Activated CD4-positive, CD25-positive, alpha-beta regulatory T cell treated with anti-CD3 and anti-CD28 coated beads, Interleukin-2, amount 50 U/mL, for 16 hours (primary cell): Measurements from ENCODE around the gene CSTPP1.
"Not testable (repeated sequence)": the region's sequence is repeated elsewhere in the genome, so short reads cannot be mapped to it uniquely, and the experiment has no call there.

ENCODE experiments used
- DNase-seq: peaks from one replicate; pipeline ENCODE4 v3.0.0-alpha.2; 2020; ENCODE audit warnings: low read depth, low spot score

Gene CSTPP1

DNA sequence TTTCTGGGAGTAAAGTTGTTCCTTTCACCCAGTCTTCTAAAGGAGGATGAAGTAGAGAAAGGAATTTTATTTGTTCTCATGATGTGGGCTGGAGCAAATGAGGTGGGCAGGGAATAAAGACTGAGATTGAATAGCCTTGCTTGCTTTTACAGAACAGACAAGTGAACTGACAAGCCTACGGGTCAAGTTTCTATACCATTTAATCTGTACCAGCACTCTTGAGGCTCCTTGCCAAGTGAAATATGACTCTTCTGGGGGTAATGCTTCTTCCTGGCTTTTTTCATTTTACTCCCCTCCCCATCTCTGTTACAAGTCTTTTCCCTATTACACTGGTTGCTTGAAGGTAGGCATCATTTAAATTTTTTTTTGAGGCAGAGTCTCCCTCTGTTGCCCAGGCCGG is 54.8 kb downstream of the CSTPP1 start:
- DNase-seq, result no peak

GRCh38 chr11:46992386-46992785 is 55.8 kb downstream of the CSTPP1 start:
- not testable (repeated sequence) for DNase-seq

DNA sequence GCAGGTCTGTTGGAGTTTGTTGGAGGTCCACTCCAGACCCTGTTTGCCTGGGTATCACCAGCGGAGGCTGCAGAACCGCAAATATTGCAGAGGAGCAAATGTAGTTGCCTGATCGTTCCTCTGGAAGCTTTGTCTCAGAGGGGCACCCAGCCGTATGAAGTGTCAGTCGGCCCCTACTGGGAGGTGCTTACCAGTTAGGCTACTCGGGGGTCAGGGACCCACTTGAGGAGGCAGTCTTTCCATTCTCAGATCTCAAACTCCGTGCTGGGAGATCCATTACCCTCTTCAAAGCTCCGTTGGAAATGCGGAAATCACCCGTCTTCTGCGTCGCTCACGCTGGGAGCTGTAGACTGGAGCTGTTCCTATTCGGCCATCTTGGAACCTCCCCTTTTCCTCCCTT is 61.2 kb downstream of the CSTPP1 start:
- DNase-seq, result not testable (repeated sequence)

DNA sequence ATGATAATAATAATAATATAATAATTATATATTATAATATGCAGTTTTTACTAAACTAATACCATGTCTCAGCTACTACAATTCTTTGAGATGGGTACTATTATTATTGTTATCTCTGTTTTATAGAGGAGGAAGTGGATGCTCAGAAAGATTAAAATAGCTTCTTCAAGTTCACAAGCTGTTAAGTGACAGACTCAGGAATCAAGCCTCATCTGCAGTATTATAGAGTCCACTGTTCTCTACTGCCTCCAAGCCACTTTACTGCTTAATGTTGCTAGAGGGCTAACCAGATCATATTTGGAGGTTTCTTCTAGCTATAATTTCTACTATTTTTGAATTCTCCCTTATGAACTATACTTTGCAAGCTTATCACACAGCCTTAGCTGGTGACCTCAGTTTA is 62.7 kb downstream of the CSTPP1 start:
- no peak for DNase-seq

DNA sequence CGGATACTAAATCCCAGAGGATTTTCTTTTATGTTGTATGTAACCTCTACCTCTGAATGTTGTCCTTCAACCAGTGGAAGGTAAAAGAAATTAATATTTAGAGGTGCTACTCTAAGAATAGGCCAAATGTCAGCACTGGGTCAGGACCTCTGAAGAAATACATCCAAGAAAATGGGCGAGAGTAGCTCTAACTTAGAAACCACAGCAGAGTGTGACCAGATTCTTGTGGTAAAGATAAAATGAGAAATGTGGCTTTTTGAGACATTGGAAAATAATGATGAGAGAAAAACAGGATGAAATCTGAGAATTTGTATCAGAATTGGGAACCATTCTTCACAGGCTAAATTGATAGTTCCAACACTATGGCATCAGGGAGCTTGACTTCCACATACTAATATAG is 63.5 kb downstream of the CSTPP1 start:
- DNase-seq, result no peak

DNA sequence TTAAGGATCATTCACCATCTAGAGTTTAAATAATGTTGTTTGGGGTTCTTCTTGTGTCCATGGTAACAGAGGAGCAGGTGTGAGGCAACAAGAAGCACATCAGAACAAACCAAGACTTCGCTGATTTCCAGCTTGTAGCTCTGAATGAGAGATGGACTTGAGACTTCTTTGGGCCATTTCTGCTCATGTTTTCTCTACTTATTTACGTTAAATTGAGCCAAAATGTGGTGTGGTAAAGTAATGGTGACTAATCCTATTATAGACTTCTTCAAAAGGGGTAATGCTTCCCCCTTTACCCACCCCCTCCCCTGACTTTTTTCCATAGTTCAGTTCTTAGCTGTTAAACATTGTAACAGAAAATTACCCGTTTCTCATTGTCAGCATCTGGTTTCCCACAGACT is 65.2 kb downstream of the CSTPP1 start:
- DNase-seq, result no peak

DNA sequence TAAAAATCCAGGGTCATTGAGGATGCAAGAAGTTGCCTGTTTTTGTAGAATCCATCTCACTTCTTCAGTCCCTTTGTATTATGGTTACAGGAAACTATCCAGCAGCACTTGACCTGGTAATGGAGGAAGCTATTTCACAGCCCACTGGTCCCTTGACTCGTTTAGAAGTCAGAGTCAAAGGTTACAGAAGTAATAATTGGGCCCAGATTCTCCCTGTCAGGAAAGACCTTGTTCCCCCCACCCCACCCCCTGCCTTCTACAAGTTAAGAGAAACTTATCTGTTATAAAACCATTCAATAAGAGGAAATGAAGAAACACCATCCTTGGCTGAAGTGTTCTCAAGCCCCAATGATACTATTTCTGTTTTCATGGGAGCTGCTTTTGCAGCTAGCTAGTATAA is 65.8 kb downstream of the CSTPP1 start:
- DNase-seq, result no peak

DNA sequence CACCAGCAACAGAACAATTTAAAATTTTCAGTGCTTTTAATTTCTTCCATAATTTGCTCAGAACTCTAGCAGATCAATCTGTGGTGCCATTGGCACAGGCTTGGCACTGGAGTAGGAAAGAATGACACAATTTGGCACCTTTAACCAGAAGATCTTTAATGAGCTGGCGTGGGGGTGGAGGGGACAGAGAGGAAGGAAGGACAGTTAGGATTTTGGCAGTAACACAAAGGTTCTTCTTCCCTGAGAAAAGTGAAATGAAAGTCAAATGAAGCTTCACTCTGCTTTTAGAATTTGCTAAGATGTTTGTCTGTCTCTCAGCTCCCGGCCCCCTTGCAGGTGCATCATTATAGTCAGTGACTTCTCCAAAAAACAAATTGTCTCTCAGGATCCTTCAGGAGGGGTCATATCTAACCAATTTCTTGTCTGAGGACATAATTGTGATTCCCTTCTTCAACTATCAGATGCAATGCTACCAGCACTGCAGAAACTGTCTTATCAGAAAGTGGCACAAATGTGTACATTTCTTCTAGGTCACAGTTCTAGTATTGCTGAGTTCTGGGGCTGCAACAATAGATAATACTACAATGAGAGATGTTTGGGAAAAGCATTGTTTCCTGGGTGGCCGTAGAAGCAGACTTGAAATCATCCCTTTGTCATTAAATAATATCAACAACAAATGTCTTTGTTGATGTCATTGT is 66.8 kb downstream of the CSTPP1 start:
- DNase-seq, result no peak

DNA sequence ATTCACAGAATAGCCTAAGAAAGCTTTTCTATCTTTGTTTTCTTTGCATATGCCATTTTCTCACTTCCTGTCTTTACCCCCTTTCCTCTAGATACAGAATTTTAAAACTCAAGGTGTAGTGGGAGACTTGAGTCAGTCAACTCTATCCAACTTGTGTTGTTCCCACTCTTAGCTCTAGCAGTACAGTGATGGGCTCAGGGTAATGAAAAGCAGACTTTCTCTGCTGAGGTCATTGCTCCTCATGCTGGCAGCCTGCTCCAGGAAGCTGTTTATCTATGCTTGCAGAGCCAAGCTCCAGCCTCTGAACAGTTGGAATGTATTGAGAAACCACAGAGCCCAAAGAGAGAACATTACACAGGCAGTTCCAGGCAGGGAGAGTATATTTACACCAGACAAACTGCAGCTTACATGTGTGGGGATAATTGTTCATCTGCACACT is 68.1 kb downstream of the CSTPP1 start:
- no peak for DNase-seq

DNA sequence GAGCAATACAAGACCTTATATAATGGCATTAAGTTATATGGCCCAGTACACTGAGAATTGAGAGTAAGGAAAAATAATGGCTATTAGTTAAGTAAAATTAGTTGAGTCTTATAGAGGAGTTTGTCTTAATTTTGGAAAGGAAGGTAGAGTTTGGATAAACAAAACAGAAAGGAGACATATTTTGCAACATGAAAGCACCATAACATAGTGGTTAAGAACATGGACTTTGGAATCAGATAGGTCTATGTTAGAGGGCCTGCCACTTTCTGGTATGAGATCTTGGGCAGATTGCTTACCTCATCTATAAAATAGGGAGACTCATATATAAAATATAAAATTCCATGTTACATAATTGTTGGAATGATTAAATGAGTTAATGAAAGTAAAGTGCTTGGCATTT is 68.9 kb downstream of the CSTPP1 start:
- no peak for DNase-seq

GRCh38 chr11:47007579-47007978 is 71.0 kb downstream of the CSTPP1 start:
- DNase-seq, result no peak

GRCh38 chr11:47010179-47010578 is 73.6 kb downstream of the CSTPP1 start:
- DNase-seq, result no peak

- DNase-seq, result no peak
Measured at GRCh38 chr11:47014097-47014496, 77.5 kb downstream of the CSTPP1 start.

DNA sequence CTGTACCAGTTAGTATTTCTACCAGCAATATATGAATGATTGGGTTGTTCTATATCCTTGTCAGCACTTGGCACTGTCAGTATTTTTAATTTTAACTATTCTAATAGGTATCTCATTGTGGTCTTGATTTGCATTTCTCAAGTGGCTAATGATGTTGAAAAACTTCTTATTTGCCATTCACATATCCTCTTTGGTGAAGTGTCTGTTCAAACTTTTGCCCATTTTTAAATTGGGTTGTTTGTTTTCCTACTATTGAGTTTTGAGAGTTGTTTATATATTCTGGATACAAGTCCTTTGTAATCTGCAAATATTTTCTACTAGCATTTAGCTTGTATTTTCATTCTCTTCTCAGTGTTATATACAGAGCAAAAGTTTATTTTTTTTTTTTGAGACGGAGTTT is 82.1 kb downstream of the CSTPP1 start:
- no peak for DNase-seq

- DNase-seq, result no peak
Measured at GRCh38 chr11:47020793-47021526, 84.4 kb downstream of the CSTPP1 start.

GRCh38 chr11:47021527-47021818 is 84.9 kb downstream of the CSTPP1 start:
- no peak for DNase-seq

GRCh38 chr11:47021965-47022364 is 85.4 kb downstream of the CSTPP1 start:
- no peak for DNase-seq

DNA sequence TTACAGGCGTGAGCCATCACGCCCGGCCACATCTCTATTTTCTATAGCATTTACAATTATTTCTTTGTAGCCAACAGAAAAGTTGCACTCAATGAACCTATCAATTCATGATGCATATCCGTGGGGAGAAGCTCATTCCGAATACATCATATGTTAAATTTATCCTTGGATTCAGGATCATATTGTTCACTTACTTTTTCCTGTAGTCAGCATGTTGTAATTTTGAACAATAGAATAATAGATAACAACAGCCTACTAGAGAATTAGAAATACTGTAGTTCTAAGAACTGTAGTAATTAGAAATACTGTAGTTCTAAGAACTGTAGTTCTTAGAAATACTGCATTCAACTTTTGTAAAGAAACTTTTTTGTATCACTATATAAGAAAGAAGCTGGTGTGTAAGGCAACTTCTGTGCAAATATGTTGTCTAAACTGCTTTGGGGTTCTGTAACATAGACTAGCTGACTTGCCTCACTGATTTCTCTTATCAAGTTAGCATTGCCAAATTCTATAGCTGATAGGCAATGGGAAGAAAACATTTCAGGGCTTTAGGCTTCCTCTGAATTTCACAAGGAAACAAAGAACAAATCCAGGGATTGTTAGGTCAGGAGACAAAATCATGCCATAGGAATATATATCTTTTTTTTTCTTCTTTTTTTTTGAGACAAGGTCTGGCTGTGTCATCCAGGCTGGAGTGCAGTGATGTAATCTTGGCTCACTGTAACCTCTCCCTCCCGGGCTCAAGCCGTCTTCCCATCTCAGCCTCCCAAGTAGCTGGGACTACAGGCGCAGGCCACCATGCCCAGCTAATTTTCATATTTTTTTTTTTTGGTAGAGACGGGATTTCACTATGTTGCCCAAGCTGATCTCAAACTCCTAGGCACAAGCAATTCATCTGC is 91.9 kb downstream of the CSTPP1 start:
- no peak for DNase-seq

DNA sequence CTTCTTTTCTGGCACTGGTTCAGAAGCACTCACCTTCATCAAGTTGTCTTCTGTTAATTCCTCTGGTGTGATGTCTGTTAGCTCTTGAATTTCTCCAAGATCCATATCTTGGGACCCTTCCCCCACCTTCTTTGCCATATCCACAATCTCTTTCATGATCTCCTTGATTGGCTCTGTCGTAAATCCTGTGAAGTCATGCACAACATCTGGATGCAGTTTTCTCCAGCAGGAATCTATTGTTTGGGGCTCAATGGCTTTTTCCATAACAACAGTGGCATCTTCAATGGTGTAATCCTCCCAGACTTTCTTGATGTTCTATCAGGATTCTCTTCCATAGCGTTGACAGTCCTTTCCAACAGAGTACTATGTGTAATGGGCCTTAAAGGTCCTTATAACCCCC is 96.9 kb downstream of the CSTPP1 start:
- no peak for DNase-seq

DNA sequence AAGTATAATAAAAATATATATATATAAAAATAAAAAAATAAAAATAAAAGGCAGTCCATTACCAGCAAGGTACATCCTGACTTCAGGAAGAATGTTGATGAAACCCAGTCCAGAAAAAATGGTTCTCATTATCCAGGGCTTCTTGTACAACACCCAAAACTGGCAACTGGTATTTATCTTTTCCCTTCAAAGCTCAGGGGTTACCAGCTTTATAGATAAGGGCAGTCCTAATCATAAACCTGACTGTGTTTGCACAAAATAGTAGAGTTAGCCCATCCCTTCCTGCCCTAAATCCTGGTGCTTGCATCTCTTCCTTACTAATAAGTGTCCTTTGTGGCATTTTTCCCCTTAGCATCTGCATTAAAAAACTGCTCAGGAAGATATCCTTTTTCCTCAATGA is 97.5 kb downstream of the CSTPP1 start:
- no peak for DNase-seq

- no peak for DNase-seq
Measured at GRCh38 chr11:47035108-47035507, 98.5 kb downstream of the CSTPP1 start.

DNA sequence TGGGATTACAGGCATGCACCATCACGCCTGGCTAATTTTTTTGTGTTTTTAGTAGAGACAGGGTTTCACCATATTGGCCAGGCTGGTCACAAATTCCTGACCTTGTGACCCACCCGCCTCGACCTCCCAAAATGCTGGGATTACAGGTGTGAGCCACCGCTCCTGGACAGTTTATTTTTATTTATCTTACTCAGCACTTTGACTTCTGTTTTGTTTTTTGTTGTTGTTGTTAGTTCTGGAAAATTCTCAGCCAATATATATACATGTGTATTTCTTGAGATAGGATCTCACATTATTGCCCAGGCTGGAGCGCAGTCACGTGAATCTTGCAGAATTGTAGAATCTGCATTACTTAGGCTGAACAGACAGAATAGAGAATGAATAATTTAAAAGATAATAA is 107.6 kb downstream of the CSTPP1 start:
- DNase-seq, result no peak

DNA sequence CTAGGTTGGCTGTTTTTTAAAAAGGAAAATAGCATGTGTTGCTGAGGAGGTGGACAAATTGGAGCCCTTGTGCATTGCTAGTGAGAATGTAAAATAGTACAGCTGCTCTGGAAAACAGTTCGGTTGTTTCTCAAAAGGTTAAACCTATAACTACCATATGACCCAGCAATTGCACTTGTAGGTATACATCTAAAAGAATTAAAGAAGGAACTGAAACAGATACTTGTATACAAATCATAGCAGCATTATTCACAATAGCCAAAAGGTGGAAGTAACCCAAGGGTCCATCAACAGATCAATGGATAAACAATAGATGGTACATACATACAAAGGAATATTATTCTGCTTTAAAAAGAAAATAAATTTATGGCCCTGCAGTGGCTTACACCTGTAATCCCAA is 111.4 kb downstream of the CSTPP1 start:
- DNase-seq, result no peak
